Measurements from ENCODE around the gene P2RX5. TPM values are rescaled to one million over a fixed set of nuclear protein-coding genes. Genes with fewer than 3 reads are reported as not detected.
A peak's percentile ranks its signal among the peaks of the same experiment; 100 is the strongest.

Gene P2RX5
- polyA plus RNA-seq, 12 donors: 11.5 to 51.0 (median 26.8) TPM; not detected in 1

GRCh38 chr17:3657874-3658783, 37.8 kb downstream of the P2RX5 start:
- no peak for DNase-seq

GRCh38 chr17:3657588-3657869, 38.4 kb downstream of the P2RX5 start:
- DNase-seq: no peak

GRCh38 chr17:3656755-3657587, 39.0 kb downstream of the P2RX5 start:
- DNase-seq: no peak

- no peak for DNase-seq
Observed at GRCh38 chr17:3656353-3656752, 39.6 kb downstream of the P2RX5 start.

GRCh38 chr17:3655766-3656165, 40.2 kb downstream of the P2RX5 start:
- no peak for DNase-seq

- peak; percentile 57 for DNase-seq
Observed at GRCh38 chr17:3647769-3648555, 48.0 kb downstream of the P2RX5 start.

- no peak for DNase-seq
Observed at GRCh38 chr17:3647251-3647650, 48.7 kb downstream of the P2RX5 start.

- no peak for DNase-seq
Observed at GRCh38 chr17:3645310-3645709, 50.6 kb downstream of the P2RX5 start.

GRCh38 chr17:3643889-3644349, 52.0 kb downstream of the P2RX5 start:
- no peak for DNase-seq

- no peak for DNase-seq
Observed at GRCh38 chr17:3641717-3642486, 54.1 kb downstream of the P2RX5 start.

- DNase-seq: no peak
Observed at GRCh38 chr17:3641014-3641413, 54.9 kb downstream of the P2RX5 start.

- DNase-seq: no peak
Observed at GRCh38 chr17:3639981-3640596, 55.9 kb downstream of the P2RX5 start.

GRCh38 chr17:3636908-3637373, 59.0 kb downstream of the P2RX5 start:
- DNase-seq: no peak

GRCh38 chr17:3636154-3636907, 59.6 kb downstream of the P2RX5 start, which contains the start of the genes CTNS and SHPK:
Gene CTNS, plus strand, starts transcription at chr17:3636760. Its CDS starts 3,447 bp downstream, at chr17:3640207.
Gene SHPK, minus strand, starts transcription at chr17:3636250. Its CDS starts 31 bp downstream, at chr17:3636219.
- peak; percentile 95 for DNase-seq

- DNase-seq: no peak
Observed at GRCh38 chr17:3635474-3636153, 60.3 kb downstream of the P2RX5 start.

GRCh38 chr17:3632287-3632686, 63.7 kb downstream of the P2RX5 start:
- DNase-seq: no peak

GRCh38 chr17:3630781-3631180, 65.2 kb downstream of the P2RX5 start:
- no peak for DNase-seq

- no peak for DNase-seq
Observed at GRCh38 chr17:3627769-3628167, 68.2 kb downstream of the P2RX5 start.
